Testis (tissue), 2 donors: Measurements from ENCODE around the gene KDSR.

Experiments used
- CTCF ChIP-seq, 3 experiments: fragments of 450-650 bp in 2 of 3; fragments of 200-600 bp in 1 of 3; sonication (generic) in 1 of 3; IDR thresholded peaks; one replicate each; pipeline ENCODE4 v1.5.1; 2016 to 2019; ENCODE audit warnings: antibody characterized with exemption in 3 of 3, mild to moderate bottlenecking in 2 of 3, moderate library complexity in 1 of 3
- POLR2A ChIP-seq: fragments of 450-650 bp; IDR thresholded peaks from one replicate; pipeline ENCODE4 v1.6.1; 2017; ENCODE audit warnings: antibody characterized with exemption, mild to moderate bottlenecking, moderate library complexity

- TF ChIP-seq POLR2A (no peak), CTCF (IDR thresholded peaks at IDR 0.05) (no peak)
Observed at GRCh38 chr18:63350230-63350629, 16.8 kb downstream of the KDSR start.
